ENCODE data around the gene OPN4. TPM values are rescaled to one million over a fixed set of nuclear protein-coding genes. Genes with fewer than 3 reads are reported as not detected.

The OPN4 gene
- total and polyA plus RNA-seq, 2 of the 13 experiments (the other 11 are each of a cell fraction or from before 2014, with no cell fraction given) = not detected

GRCh38 chr10:86686972-86687371 lies 32.6 kb downstream of the OPN4 start (continued):
- TF ChIP-seq FOXP4 (CRISPR knock-in tag; IDR thresholded peaks at IDR 0.05) (no peak), RNF219 (CRISPR knock-in tag; IDR thresholded peaks at IDR 0.05) (no peak)

- BruUV-seq (replicated peaks) = no TSS peak
- intact Hi-C loops (cut with micrococcal nuclease; ENCODE audit: unreplicated experiment) (loop anchor here (2.0 kb wide), 1 partner anchor 211 kb away; no protein-coding TSS in a partner anchor), in situ Hi-C loops (cut with HindIII; ENCODE audit: extremely low pct_ligation_motif_present, low pct_unique_long_range_greater_than_20kb) (no loop called here)
- Histone ChIP-seq H3K4me3 (replicated peaks in 1 of 3; ENCODE audit: insufficient read depth in 1 of 3, low read depth in 2 of 3, low read length in 3 of 3) (no peak overlapping the region), H3K27me3 (ENCODE audit: control insufficient read depth in 1 of 2, insufficient read depth in 2 of 2, low read length in 2 of 2) (peaks cover 8 to 51% of the 10 kb centered on the region in 2 experiments; a peak in 4 of 5 replicates), H3K4me2 (ENCODE audit: low read depth, low read length) (no peak overlapping the region), H2AFZ (ENCODE audit: low read length) (no peak overlapping the region), H3K4me1 (ENCODE audit: insufficient read depth, low read length) (no peaks in the 10 kb centered on the region), H3K9ac (ENCODE audit: insufficient read depth, low read depth, low read length) (no peak overlapping the region), H4K20me1 (ENCODE audit: insufficient read depth, low read length) (no peaks in the 10 kb centered on the region), H3K9me3 (ENCODE audit: low read length) (no peaks in the 10 kb centered on the region), H3K27ac (ENCODE audit: extremely low read length, insufficient read depth, low read length) (no peak overlapping the region), H3K36me3 (replicated peaks in 1 of 2; ENCODE audit: control insufficient read depth in 1 of 2, insufficient read depth in 2 of 2, low read length in 2 of 2) (no peaks in the 10 kb centered on the region), H3K79me2 (ENCODE audit: insufficient read depth, low read length) (no peaks in the 10 kb centered on the region)
- CTCF ChIA-PET (ENCODE audit: low intra/inter-chr PET ratio, low total read pairs) = interaction anchor here (1.3 to 2.1 kb wide), 3 partner anchors 212 to 273 kb away, joined by 4 to 31 read pairs (median 4); no protein-coding TSS in a partner anchor
- FAIRE-seq = no peak
- POLR2A ChIA-PET = no interaction called here
- no peak for DNase-seq (ENCODE audit: low spot score)
- WGBS (ENCODE audit: low lambda C conversion rate) = 33% methylated on average over 4 of the region's 4 CpGs
- no peak for ATAC-seq
- TF ChIP-seq ZBTB26 (CRISPR knock-in tag; IDR thresholded peaks at IDR 0.05; ENCODE audit: borderline replicate concordance) (no peak), ZNF337 (CRISPR knock-in tag; IDR thresholded peaks at IDR 0.05; ENCODE audit: borderline replicate concordance, low read depth) (no peak), HIC2 (CRISPR knock-in tag; IDR thresholded peaks at IDR 0.05; ENCODE audit: low read depth) (no peak), POLR2AphosphoS5 (IDR thresholded peaks at IDR 0.05; ENCODE audit: low read depth, low read length) (no peak), THAP11 (CRISPR knock-in tag; IDR thresholded peaks at IDR 0.05) (no peak), SMYD3 (CRISPR knock-in tag; IDR thresholded peaks at IDR 0.05) (no peak), NAIF1 (CRISPR knock-in tag; IDR thresholded peaks at IDR 0.05; ENCODE audit: borderline replicate concordance) (no peak), DNMT3B (CRISPR knock-in tag; conservative IDR thresholded peaks at IDR 0.05) (no peak), ZNF326 (CRISPR knock-in tag; IDR thresholded peaks at IDR 0.05; ENCODE audit: borderline replicate concordance) (no peak), THAP8 (CRISPR knock-in tag; IDR thresholded peaks at IDR 0.05; ENCODE audit: borderline replicate concordance) (no peak), ERF (CRISPR knock-in tag; IDR thresholded peaks at IDR 0.05) (no peak)
These were observed 33.4 kb downstream of the OPN4 start for GRCh38 chr10:86687750-86688149.
